WERI-Rb-1 (cell line): ENCODE measurements around the gene TRIM37.

Experiments
- DNase-seq: peaks from one replicate; pipeline ENCODE4 v3.0.0-alpha.2; 2020
- H3K27ac ChIP-seq: fragments of 250-450 bp; sonication (Bioruptor Pico); 2 replicates; pipeline ENCODE4 v1.5.1; 2020; ENCODE audit warnings: mild to moderate bottlenecking, moderate library complexity
- H3K27me3 ChIP-seq: fragments of 250-450 bp; sonication (Bioruptor Pico); 2 replicates; pipeline ENCODE4 v1.5.1; 2021; ENCODE audit warnings: mild to moderate bottlenecking, low read depth, moderate library complexity; ENCODE audit not compliant: insufficient read depth, severe bottlenecking
- H3K36me3 ChIP-seq: fragments of 250-450 bp; sonication (Bioruptor Pico); 2 replicates; pipeline ENCODE4 v1.5.1; 2020; ENCODE audit warnings: mild to moderate bottlenecking, moderate library complexity
- H3K4me3 ChIP-seq: 2 replicates; pipeline ENCODE4 v1.5.1; 2011; ENCODE audit warnings: low read depth, mild to moderate bottlenecking, control low read depth, low read length
- H3K9me3 ChIP-seq: fragments of 250-450 bp; sonication (Bioruptor Pico); 2 replicates; pipeline ENCODE4 v1.5.1; 2021; ENCODE audit warnings: mild to moderate bottlenecking, moderate library complexity; ENCODE audit not compliant: severe bottlenecking
- CTCF ChIP-seq: IDR thresholded peaks from 2 replicates; pipeline ENCODE4 v1.5.1; 2011; ENCODE audit warnings: low read depth, mild to moderate bottlenecking, control low read depth, inconsistent platforms, low read length

Gene TRIM37

GRCh38 chr17:58970609-58971450, 135.8 kb downstream of the TRIM37 start:
- Histone ChIP-seq H3K36me3 (peaks cover 19% of the 10 kb centered on the region), H3K27ac (no peak overlapping the region), H3K27me3 (no peaks in the 10 kb centered on the region), H3K9me3 (no peaks in the 10 kb centered on the region), H3K4me3 (no peak overlapping the region)
- no peak for TF ChIP-seq CTCF
- no peak for DNase-seq

- Histone ChIP-seq H3K4me3 (no peak overlapping the region), H3K27ac (no peak overlapping the region)
These were observed 137.1 kb downstream of the TRIM37 start for GRCh38 chr17:58969612-58970011.

GRCh38 chr17:58969156-58969555, 137.5 kb downstream of the TRIM37 start:
- TF ChIP-seq CTCF, result no peak
- H3K27ac ChIP-seq, result no peak overlapping the region
- no peak for DNase-seq

More at GRCh38 chr17:58969612-58970011, 137.1 kb downstream of the TRIM37 start:
- no peaks in the 10 kb centered on the region for H3K27me3 ChIP-seq
- peaks cover 19% of the 10 kb centered on the region for H3K36me3 ChIP-seq
- DNase-seq, result no peak
- H3K9me3 ChIP-seq, result no peaks in the 10 kb centered on the region
- no peak for TF ChIP-seq CTCF

GRCh38 chr17:58968426-58969061, 138.1 kb downstream of the TRIM37 start:
- no peak for TF ChIP-seq CTCF
- Histone ChIP-seq H3K9me3 (no peaks in the 10 kb centered on the region), H3K4me3 (no peak overlapping the region), H3K36me3 (peaks cover 19% of the 10 kb centered on the region), H3K27ac (no peak overlapping the region), H3K27me3 (no peaks in the 10 kb centered on the region)
- DNase-seq, result no peak

More at GRCh38 chr17:58969156-58969555, 137.5 kb downstream of the TRIM37 start:
- Histone ChIP-seq H3K27me3 (no peaks in the 10 kb centered on the region), H3K9me3 (no peaks in the 10 kb centered on the region), H3K4me3 (no peak overlapping the region), H3K36me3 (peaks cover 19% of the 10 kb centered on the region)

GRCh38 chr17:58966208-58966607, 140.5 kb downstream of the TRIM37 start:
- TF ChIP-seq CTCF, result no peak
- H3K27ac ChIP-seq, result no peak overlapping the region
- H3K27me3 ChIP-seq, result no peaks in the 10 kb centered on the region
- no peaks in the 10 kb centered on the region for H3K9me3 ChIP-seq
- no peak overlapping the region for H3K4me3 ChIP-seq
- peaks cover 24% of the 10 kb centered on the region for H3K36me3 ChIP-seq
- DNase-seq, result no peak
